WERI-Rb-1 (cell line): ENCODE results near the gene IGFBP1.

Experiments
- DNase-seq: peaks from one replicate; pipeline ENCODE4 v3.0.0-alpha.2; 2020
- H3K27ac ChIP-seq: fragments of 250-450 bp; sonication (Bioruptor Pico); 2 replicates; pipeline ENCODE4 v1.5.1; 2020; ENCODE audit warnings: mild to moderate bottlenecking, moderate library complexity
- H3K27me3 ChIP-seq: fragments of 250-450 bp; sonication (Bioruptor Pico); 2 replicates; pipeline ENCODE4 v1.5.1; 2021; ENCODE audit warnings: mild to moderate bottlenecking, low read depth, moderate library complexity; ENCODE audit not compliant: insufficient read depth, severe bottlenecking
- H3K36me3 ChIP-seq: fragments of 250-450 bp; sonication (Bioruptor Pico); 2 replicates; pipeline ENCODE4 v1.5.1; 2020; ENCODE audit warnings: mild to moderate bottlenecking, moderate library complexity
- H3K4me3 ChIP-seq: 2 replicates; pipeline ENCODE4 v1.5.1; 2011; ENCODE audit warnings: low read depth, mild to moderate bottlenecking, control low read depth, low read length
- H3K9me3 ChIP-seq: fragments of 250-450 bp; sonication (Bioruptor Pico); 2 replicates; pipeline ENCODE4 v1.5.1; 2021; ENCODE audit warnings: mild to moderate bottlenecking, moderate library complexity; ENCODE audit not compliant: severe bottlenecking
- TF ChIP-seq, protein P1 (sequence below): IDR thresholded peaks from 2 replicates; pipeline ENCODE4 v1.5.1; 2011; ENCODE audit warnings: low read depth, mild to moderate bottlenecking, control low read depth, inconsistent platforms, low read length

The IGFBP1 gene

DNA sequence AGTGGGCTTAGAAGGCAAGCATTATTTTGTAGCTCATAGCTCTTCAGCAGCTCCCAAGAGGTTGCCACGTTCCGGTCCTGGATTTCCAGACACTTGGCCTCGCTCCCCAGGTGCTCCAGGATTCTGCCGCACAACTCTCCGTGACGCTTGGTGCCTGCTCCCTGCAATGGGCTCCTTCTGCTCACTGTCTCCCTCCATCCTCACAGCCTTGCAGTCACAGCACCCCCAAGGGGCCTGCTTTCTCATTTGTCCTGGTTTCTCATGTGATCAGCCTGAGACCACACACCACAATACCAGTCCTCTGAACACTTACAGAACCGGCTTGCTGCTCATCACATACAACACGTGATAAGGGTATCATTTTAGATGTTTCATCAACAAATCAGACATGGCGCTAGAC is 23.0 kb downstream of the IGFBP1 start:
- H3K36me3 ChIP-seq = no peaks in the 10 kb centered on the region
- no peak overlapping the region for H3K4me3 ChIP-seq
- peaks cover 7% of the 10 kb centered on the region for H3K27me3 ChIP-seq
- no peak for DNase-seq
- TF ChIP-seq, protein P1, sequence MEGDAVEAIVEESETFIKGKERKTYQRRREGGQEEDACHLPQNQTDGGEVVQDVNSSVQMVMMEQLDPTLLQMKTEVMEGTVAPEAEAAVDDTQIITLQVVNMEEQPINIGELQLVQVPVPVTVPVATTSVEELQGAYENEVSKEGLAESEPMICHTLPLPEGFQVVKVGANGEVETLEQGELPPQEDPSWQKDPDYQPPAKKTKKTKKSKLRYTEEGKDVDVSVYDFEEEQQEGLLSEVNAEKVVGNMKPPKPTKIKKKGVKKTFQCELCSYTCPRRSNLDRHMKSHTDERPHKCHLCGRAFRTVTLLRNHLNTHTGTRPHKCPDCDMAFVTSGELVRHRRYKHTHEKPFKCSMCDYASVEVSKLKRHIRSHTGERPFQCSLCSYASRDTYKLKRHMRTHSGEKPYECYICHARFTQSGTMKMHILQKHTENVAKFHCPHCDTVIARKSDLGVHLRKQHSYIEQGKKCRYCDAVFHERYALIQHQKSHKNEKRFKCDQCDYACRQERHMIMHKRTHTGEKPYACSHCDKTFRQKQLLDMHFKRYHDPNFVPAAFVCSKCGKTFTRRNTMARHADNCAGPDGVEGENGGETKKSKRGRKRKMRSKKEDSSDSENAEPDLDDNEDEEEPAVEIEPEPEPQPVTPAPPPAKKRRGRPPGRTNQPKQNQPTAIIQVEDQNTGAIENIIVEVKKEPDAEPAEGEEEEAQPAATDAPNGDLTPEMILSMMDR = no peak
- H3K27ac ChIP-seq = no peak overlapping the region
- no peaks in the 10 kb centered on the region for H3K9me3 ChIP-seq

DNA sequence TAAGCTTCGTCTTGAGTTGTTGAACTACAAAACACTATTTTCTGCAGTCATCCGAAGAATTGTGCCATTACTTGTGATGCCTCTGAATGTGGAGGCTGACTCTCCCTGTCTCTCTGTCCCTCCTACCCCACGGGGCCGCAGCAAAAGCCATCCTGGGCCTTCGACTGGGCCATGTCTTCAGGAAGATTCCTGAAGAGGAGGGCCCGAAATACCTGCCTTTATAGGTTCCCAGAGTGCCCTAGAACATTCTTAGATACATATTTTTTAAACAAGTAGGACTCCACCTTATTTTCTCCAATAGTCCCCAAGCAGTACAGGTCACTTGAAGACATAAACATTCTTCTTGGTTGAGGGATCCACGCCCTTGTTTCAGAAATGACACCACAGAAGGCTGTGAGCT is 24.7 kb downstream of the IGFBP1 start:
- Histone ChIP-seq H3K27me3 (peaks cover 22% of the 10 kb centered on the region), H3K9me3 (no peaks in the 10 kb centered on the region), H3K27ac (no peak overlapping the region), H3K36me3 (no peaks in the 10 kb centered on the region), H3K4me3 (no peak overlapping the region)
- TF ChIP-seq, protein P1 = no peak
- no peak for DNase-seq

DNA sequence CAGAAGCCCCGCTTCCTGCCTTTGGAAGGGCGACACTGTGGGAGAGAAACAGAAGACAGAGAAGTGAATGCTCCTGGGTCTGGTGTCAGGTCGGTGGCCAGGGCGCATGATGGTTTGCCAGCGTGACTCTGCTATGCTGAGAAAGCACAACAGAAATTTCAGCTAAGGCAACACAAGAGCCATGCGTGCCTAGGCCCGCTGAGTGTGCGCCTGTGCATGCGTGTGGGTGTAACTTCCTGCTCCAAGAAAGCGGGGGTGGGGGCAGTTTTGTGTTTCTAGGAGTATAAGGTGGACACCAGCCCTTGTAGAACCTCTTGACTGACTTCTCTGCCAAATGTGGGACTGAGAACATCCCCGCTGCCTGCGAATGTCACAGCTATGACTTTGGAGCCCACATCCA is 26.6 kb downstream of the IGFBP1 start:
- H3K36me3 ChIP-seq = no peaks in the 10 kb centered on the region
- no peak overlapping the region for H3K4me3 ChIP-seq
- TF ChIP-seq, protein P1 = no peak
- H3K27ac ChIP-seq = no peak overlapping the region
- peaks cover 41% of the 10 kb centered on the region for H3K27me3 ChIP-seq
- DNase-seq = no peak
- H3K9me3 ChIP-seq = no peaks in the 10 kb centered on the region

DNA sequence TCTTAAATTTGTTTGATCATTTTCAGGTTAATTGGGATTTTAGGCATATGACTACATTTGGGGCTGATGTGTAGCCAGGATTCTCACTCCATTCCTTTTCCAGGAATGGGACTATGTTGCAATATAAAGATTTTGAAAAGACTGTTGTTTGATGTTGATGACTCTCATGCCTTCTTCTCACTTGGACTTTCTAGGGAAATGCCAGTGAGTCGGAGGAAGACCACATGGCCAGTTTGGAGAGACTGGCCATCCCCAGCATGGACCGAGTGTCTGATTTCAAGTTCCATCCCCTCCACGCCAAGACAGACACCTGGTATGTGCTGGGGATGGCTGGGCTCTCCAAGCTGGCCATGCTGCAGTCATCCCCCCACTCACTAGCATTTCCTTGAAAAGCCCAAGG is 27.3 kb downstream of the IGFBP1 start:
- no peaks in the 10 kb centered on the region for H3K36me3 ChIP-seq
- TF ChIP-seq, protein P1 = no peak
- H3K4me3 ChIP-seq = no peak overlapping the region
- no peaks in the 10 kb centered on the region for H3K9me3 ChIP-seq
- H3K27me3 ChIP-seq = peaks cover 48% of the 10 kb centered on the region
- DNase-seq = no peak
- no peak overlapping the region for H3K27ac ChIP-seq

DNA sequence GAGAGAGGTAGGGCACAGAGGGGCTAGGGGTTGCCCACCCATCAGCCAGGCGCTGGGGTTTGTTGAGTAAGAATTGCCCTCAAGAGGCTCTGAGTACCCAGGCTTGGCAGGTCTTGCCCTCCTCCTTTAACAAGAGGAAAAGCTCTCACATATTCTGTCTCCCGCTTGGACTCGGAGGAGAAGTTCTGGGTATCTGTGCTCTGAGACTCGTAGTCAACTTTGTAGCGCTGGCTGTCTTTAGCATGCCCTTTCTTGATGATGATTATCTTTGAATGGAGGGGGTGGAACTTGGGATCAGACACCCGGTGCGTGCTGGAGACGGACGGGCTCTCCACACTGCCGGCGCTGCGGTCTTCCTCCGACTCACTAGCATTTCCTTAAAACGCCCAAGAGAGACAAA is 28.8 kb downstream of the IGFBP1 start:
- Histone ChIP-seq H3K27ac (no peak overlapping the region), H3K4me3 (no peak overlapping the region), H3K36me3 (no peaks in the 10 kb centered on the region), H3K27me3 (peaks cover 61% of the 10 kb centered on the region), H3K9me3 (no peaks in the 10 kb centered on the region)
- TF ChIP-seq, protein P1 = no peak
- no peak for DNase-seq

DNA sequence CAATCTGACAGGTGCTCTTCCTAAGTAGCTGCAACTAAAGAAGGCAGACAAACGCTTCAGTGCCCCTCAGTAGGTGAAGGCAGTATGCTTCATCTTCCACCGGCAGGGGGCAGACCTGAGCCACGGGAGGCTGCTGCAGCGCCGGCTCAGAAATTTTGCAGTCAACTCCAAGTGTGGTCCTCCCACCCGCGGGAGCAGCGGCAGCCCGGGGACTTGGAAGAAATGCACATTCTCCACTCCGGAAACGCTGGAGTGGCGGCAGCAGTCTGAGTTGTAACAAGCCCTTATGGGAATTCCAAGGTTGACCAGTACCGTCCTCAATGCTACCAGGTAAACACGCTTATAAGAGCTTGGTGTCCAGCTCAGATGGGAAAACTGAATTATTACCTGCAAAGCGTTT is 29.4 kb downstream of the IGFBP1 start:
- peak; percentile 75 for DNase-seq
- Histone ChIP-seq H3K27me3 (peaks cover 67% of the 10 kb centered on the region), H3K36me3 (no peaks in the 10 kb centered on the region), H3K27ac (no peak overlapping the region), H3K4me3 (no peak overlapping the region), H3K9me3 (no peaks in the 10 kb centered on the region)
- TF ChIP-seq, protein P1 = peak; percentile 94
